CD1c-positive myeloid dendritic cell (primary cell): ENCODE data around the gene NXN.
"Not testable (repeated sequence)": the region's sequence is repeated elsewhere in the genome, so short reads cannot be mapped to it uniquely, and the experiment has no call there.

ENCODE experiments used
- DNase-seq: peaks from one replicate; pipeline ENCODE4 v3.0.0-alpha.2; 2016; ENCODE audit errors: extremely low spot score

NXN gene

DNA sequence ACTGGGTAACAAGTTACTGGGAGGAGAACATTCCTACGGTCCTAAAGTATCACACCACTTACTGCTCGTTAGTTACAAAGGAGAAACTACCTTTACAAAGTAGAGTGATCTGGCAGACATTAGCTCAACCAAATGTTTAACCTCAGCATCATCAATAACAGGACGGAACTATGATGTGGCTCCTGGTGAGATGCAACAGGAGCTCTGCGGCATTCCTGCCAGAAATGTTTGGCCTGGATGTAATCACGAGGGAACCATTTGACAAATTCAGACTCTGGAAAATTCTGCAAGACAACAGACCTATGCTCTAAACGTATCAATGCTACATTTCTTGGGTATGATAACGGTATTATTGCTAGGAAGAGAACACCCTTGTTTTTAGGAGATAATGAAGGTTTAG, 117.0 kb downstream of the NXN start:
- DNase-seq = no peak

DNA sequence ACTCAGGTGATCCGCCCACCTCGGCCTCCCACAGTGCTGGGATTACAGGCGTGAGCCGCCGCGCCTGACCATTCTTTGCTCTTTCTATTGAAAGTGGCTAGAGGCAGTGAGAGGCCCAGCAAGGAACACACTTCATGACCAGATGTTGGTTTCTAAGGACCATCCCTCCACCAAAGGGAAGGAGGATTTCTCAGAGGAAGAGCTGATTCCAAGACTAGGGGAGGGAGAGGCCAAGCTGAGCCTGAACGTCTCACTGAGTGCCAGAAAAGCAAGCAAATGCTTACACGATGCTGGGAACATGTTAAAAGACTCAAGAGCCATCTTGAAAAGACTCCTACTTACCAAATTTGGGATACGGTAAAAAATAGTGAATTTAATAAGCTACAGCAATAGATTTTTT, 118.2 kb downstream of the NXN start:
- DNase-seq = no peak

DNA sequence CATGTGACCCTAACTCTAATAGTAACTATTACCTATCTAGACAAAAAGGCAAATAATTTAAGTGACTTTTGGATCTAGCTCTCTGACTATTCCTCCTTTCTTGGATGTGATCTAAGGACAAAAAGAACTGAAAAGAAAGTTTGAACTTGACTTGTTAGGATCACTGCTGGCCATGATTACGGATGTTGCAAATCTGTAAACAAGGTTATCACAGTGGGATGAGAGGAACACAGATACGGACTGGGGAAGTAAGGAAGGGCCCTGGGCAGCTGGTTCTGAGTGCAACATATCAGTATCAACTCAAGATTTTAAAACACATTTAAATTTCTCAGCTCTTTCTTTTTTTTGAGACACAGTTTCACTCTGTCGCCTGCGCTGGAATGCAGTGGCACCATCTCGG, 118.8 kb downstream of the NXN start:
- DNase-seq = no peak

- DNase-seq = no peak
Observed at GRCh38 chr17:859824-860195, 119.8 kb downstream of the NXN start.

- DNase-seq = no peak
Observed at GRCh38 chr17:859061-859823, 120.3 kb downstream of the NXN start.

- no peak for DNase-seq
Observed at GRCh38 chr17:856149-856548, 123.4 kb downstream of the NXN start.

DNA sequence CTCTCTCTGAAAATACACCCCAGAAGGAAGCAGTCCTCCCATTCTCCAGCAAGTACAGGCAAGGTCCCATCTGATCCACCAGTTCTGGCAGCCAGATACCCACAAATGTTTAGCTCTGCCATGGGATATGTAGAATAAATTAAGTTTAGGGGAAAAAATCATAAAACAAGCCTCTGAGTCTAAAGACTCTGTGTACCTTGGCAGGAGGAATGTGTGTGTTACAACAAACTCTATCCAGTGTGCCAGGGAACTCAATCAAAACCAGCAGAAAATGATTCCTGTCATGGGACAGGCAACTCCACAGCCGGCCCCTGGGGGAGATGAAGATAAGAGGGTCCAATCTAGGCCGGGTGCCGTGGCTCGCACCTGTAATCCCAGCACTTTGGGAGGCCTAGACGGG, 124.0 kb downstream of the NXN start:
- DNase-seq = no peak

DNA sequence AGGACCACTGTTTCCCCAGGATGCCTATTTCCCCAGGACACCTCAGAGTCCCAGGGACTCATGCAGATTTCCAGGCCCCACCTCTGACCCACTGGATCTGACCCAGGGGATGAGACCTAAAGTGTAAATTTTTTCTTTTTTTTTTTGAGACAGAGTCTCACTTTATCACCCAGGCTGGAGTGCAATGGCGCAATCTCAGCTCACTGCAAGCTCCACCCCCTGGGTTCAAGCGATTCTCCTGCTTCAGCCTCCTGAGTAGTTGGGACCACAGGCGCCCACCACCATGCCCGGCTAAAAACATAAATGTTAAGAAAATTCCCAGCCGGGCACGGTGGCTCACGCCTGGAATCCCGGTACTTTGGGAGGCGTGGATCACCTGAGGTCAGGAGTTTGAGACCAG, 126.7 kb downstream of the NXN start:
- not testable (repeated sequence) for DNase-seq

DNA sequence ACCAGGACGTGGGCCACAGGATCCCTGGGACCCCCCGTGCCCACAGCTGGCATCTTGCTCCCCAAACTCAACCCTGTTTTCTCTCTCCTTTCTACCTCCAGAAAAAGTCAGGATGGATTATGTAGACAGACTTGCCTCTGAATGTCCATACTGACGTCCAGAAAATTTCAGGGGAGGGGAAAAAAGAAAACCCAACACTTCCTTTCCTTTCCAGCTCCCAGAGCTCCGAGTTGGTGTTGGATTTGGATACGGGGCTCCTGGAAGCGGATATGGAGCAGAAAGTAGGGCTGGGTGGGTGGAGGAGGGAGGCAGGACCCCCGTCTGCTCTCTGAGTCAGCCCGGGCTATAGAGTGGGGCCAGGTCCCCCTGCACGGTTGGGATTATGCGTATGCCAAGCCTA, 127.2 kb downstream of the NXN start:
- DNase-seq = no peak

- DNase-seq = no peak
Observed at GRCh38 chr17:851924-852323, 127.7 kb downstream of the NXN start.

- DNase-seq = no peak
Observed at GRCh38 chr17:850851-851763, 128.5 kb downstream of the NXN start.

DNA sequence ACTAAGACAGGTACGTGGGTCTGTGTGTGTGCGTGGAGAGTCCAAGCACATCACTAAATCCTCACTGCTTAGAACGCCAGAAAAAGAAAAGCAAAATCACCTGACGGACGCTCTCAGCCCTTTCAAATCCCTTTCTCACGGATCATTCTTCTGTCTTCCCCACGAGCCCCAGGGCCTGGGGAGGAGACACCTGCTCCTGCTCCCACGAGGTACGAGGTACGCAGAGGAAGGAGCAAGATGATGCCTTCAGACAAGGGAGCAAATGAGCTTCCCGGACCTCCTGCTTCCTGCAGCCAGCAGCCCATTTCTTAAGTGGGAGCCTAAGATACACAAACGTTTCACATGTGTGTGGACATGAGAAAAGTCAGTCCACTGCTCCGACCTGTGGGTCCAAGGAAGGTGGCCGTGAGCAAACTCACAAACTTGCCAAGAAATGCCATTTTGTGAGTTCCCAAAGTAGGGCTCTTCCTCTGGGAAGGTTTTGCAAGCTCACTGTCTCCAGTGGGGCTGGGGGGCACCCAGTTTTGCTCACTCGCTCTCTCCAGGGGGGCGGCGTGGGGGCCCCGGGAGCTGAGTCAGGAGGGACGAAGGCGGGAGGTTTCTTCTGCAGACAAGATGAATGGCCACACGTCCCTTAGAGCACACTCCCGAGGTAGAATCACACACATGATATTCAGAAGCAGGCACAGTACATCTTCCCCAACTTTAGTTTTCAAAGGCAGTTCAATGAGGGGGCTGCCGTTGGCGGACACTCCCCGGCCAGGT, 129.3 kb downstream of the NXN start:
- DNase-seq = no peak

- DNase-seq = no peak
Observed at GRCh38 chr17:848402-848801, 131.2 kb downstream of the NXN start.

GRCh38 chr17:846901-847843, 132.4 kb downstream of the NXN start:
- DNase-seq = no peak

GRCh38 chr17:841313-841712, 138.3 kb downstream of the NXN start:
- no peak for DNase-seq

- DNase-seq = no peak
Observed at GRCh38 chr17:838486-838885, 141.1 kb downstream of the NXN start.

- DNase-seq = no peak
Observed at GRCh38 chr17:836151-836550, 143.4 kb downstream of the NXN start.

DNA sequence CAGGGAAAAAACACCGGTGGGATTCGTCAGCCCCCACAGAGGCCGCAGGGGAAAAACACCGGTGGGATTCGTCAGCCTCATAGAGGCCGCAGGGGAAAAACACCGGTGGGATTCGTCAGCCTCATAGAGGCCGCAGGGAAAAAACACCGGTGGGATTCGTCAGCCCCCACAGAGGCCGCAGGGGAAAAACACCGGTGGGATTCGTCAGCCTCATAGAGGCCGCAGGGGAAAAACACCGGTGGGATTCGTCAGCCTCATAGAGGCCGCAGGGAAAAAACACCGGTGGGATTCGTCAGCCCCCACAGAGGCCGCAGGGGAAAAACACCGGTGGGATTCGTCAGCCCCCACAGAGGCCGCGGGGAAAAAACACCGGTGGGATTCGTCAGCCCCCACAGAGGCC, 143.9 kb downstream of the NXN start:
- DNase-seq = not testable (repeated sequence)

- DNase-seq = no peak
Observed at GRCh38 chr17:835263-835662, 144.3 kb downstream of the NXN start.

DNA sequence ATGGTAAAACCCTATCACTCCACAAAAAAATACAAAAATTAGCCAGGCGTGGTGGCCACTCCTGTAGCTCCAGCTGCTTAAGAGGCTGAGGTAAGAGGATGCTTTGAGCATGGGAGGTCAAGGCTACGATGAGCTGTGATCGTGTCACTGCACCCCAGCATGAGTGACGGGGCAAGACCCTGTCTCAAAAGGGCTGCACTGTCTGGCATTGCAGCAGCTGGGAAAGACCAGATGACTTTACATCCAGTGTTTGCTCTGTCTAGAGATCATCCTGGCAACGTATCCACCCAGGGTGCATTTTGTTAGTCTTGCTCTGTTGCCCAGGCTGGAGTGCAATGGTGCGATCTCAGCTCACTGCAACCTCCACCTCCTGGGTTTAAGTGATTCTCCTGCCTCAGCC, 145.4 kb downstream of the NXN start:
- DNase-seq = no peak

- DNase-seq = no peak
Observed at GRCh38 chr17:830950-831349, 148.6 kb downstream of the NXN start.
